ENCODE data around the gene CTNNA3. TPM values are rescaled to one million over a fixed set of nuclear protein-coding genes. Genes with fewer than 3 reads are reported as not detected.

The CTNNA3 gene
- total RNA-seq, 1 experiment from 2014 or later: not detected

DNA sequence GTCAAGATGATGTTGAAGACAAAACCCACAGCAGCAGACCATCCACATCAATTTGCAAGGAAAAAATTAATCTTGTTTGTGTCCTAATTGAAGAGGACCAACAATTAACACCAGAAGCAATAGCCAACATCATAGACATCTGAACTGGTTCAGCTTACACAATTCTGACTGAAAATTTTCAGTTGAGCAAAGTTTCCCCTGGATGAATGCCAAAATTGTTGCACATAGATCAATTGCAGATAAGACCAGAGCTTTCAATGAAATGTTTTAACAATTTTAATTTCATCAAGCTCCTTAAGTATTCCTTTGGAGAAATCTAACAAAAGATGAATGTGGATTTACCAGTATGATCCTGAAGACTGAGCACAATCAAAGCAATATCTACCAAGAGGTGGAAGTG lies 168.6 kb downstream of the CTNNA3 start:
- H3K27ac Mint-ChIP-seq (ENCODE audit: unreplicated experiment): no peak overlapping the region
- no peak for DNase-seq
- no peaks in the 10 kb centered on the region for H3K36me3 Mint-ChIP-seq (ENCODE audit: insufficient read depth, unreplicated experiment)
- TF ChIP-seq, protein P1, sequence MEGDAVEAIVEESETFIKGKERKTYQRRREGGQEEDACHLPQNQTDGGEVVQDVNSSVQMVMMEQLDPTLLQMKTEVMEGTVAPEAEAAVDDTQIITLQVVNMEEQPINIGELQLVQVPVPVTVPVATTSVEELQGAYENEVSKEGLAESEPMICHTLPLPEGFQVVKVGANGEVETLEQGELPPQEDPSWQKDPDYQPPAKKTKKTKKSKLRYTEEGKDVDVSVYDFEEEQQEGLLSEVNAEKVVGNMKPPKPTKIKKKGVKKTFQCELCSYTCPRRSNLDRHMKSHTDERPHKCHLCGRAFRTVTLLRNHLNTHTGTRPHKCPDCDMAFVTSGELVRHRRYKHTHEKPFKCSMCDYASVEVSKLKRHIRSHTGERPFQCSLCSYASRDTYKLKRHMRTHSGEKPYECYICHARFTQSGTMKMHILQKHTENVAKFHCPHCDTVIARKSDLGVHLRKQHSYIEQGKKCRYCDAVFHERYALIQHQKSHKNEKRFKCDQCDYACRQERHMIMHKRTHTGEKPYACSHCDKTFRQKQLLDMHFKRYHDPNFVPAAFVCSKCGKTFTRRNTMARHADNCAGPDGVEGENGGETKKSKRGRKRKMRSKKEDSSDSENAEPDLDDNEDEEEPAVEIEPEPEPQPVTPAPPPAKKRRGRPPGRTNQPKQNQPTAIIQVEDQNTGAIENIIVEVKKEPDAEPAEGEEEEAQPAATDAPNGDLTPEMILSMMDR (IDR thresholded peaks at IDR 0.05; ENCODE audit: unreplicated experiment): no peak
- CTCF ChIA-PET: no interaction called here
- no TSS peak for BruUV-seq (replicated peaks)
- H3K27me3 Mint-ChIP-seq (ENCODE audit: unreplicated experiment): peaks cover 2% of the 10 kb centered on the region
- H3K9me3 Mint-ChIP-seq (ENCODE audit: low read depth, unreplicated experiment): no peaks in the 10 kb centered on the region
- no peak overlapping the region for H3K4me3 Mint-ChIP-seq (ENCODE audit: low read depth, unreplicated experiment)
- no peaks in the 10 kb centered on the region for H3K4me1 Mint-ChIP-seq (ENCODE audit: low read depth, unreplicated experiment)
- intact Hi-C loops (cut with micrococcal nuclease; ENCODE audit: unreplicated experiment): loop anchor here (5.0 kb wide), 1 partner anchor 405 kb away; no protein-coding TSS in a partner anchor

DNA sequence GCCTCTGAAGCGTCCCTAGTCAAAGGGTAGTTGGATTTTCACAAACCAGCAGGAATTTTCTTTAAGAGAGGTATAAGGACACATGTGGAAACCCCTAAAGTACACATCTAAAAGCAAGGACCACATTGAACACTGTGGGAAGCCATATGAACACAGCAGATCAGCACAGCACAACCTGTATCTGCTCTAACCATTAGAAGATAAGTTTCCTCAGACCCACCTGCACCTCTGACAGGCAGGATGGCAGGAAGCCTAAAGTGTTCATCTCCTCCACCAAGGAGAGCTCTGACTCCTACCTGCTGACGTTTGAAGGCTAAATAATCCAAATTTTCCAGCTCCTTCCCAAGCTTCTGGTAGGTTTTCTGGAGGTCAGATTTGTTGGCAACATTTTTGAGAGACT lies 174.4 kb downstream of the CTNNA3 start:
- intact Hi-C loops (cut with micrococcal nuclease; ENCODE audit: unreplicated experiment): loop anchor here (1.0 to 5.0 kb wide), 3 partner anchors 46 to 589 kb away; no protein-coding TSS in a partner anchor
- Mint-ChIP-seq H3K4me1 (ENCODE audit: low read depth, unreplicated experiment) (no peaks in the 10 kb centered on the region), H3K9me3 (ENCODE audit: low read depth, unreplicated experiment) (no peaks in the 10 kb centered on the region), H3K27ac (ENCODE audit: unreplicated experiment) (no peak overlapping the region), H3K27me3 (ENCODE audit: unreplicated experiment) (peaks cover 10% of the 10 kb centered on the region), H3K4me3 (ENCODE audit: low read depth, unreplicated experiment) (no peak overlapping the region), H3K36me3 (ENCODE audit: insufficient read depth, unreplicated experiment) (no peaks in the 10 kb centered on the region)
- TF ChIP-seq, protein P1 (IDR thresholded peaks at IDR 0.05; ENCODE audit: unreplicated experiment): no peak
- BruUV-seq (replicated peaks): no TSS peak
- no peak for DNase-seq
- CTCF ChIA-PET: interaction anchor here (0.7 to 1.0 kb wide), 6 partner anchors 15 to 590 kb away, joined by 3 to 8 read pairs (median 3); no protein-coding TSS in a partner anchor

DNA sequence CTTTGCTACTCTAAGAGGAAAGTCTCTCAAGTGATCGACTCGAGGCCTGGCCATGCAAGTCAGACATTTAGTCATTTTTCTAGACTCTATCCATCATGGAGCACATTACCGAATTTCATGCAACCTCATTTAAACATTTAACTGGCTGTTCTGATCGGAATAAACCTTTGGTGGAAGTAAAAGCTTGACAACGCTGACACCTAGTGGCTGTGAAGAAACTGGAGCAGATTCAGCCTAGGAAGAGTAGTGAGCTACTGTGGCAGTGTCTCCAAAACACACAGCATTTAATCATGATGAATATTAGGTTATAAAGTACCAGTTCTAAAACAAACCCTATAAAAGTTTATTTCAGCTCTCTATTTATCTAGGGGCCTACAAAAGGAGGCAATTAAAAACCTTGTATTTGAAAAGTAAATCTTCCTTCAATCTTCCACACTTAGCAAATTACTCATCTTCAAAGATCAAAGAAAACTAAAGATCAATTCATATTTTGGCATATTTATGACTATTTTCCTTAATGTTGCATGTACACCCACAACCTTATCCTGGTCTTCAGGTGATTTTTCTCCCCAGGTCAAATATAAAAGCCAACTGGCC lies 175.0 kb downstream of the CTNNA3 start:
- Mint-ChIP-seq H3K4me3 (ENCODE audit: low read depth, unreplicated experiment) (no peak overlapping the region), H3K27ac (ENCODE audit: unreplicated experiment) (no peak overlapping the region), H3K36me3 (ENCODE audit: insufficient read depth, unreplicated experiment) (no peaks in the 10 kb centered on the region), H3K27me3 (ENCODE audit: unreplicated experiment) (peaks cover 10% of the 10 kb centered on the region), H3K9me3 (ENCODE audit: low read depth, unreplicated experiment) (no peaks in the 10 kb centered on the region), H3K4me1 (ENCODE audit: low read depth, unreplicated experiment) (no peaks in the 10 kb centered on the region)
- peak; percentile 60 for DNase-seq
- TF ChIP-seq, protein P1 (IDR thresholded peaks at IDR 0.05; ENCODE audit: unreplicated experiment): peak; percentile 79
- CTCF ChIA-PET: interaction anchor here (0.7 to 1.0 kb wide), 6 partner anchors 14 to 589 kb away, joined by 3 to 8 read pairs (median 3); no protein-coding TSS in a partner anchor
- intact Hi-C loops (cut with micrococcal nuclease; ENCODE audit: unreplicated experiment): loop anchor here (1.0 to 5.0 kb wide), 3 partner anchors 46 to 589 kb away; no protein-coding TSS in a partner anchor
- BruUV-seq (replicated peaks): no TSS peak

DNA sequence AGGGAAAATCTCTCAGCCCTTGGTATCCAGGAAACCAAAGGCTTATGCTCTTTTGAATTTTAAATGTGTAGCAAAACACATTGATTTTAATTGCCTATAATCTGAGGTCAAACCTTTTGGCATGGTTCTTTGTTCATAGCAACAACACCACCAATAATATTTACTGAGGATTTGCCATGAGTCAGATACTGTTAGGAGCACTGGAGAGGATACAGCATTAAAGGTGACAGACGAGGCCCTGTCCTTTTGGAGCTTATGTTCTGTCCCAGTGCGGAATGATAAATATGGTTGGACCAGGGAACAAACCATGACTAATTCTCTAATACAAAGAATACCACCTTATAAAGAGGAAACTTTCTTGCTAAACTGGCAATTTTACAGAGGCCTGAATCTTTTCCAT lies 176.6 kb downstream of the CTNNA3 start:
- Mint-ChIP-seq H3K36me3 (ENCODE audit: insufficient read depth, unreplicated experiment) (no peaks in the 10 kb centered on the region), H3K4me1 (ENCODE audit: low read depth, unreplicated experiment) (no peaks in the 10 kb centered on the region), H3K27me3 (ENCODE audit: unreplicated experiment) (peaks cover 10% of the 10 kb centered on the region), H3K27ac (ENCODE audit: unreplicated experiment) (no peak overlapping the region), H3K4me3 (ENCODE audit: low read depth, unreplicated experiment) (no peak overlapping the region), H3K9me3 (ENCODE audit: low read depth, unreplicated experiment) (no peaks in the 10 kb centered on the region)
- intact Hi-C loops (cut with micrococcal nuclease; ENCODE audit: unreplicated experiment): no loop called here
- BruUV-seq (replicated peaks): no TSS peak
- CTCF ChIA-PET: no interaction called here
- DNase-seq: no peak
- TF ChIP-seq, protein P1 (IDR thresholded peaks at IDR 0.05; ENCODE audit: unreplicated experiment): no peak
